SU-DHL-6 (cell line): Measurements from ENCODE around the gene SIRT7.

Experiments
- H2AFZ ChIP-seq: fragments of 200-600 bp; sonication (generic); 2 replicates; pipeline ENCODE4 v1.6.1; 2014; ENCODE audit warnings: low read depth, mild to moderate bottlenecking, moderate library complexity, mixed read lengths, antibody characterized with exemption, low read length; ENCODE audit not compliant: severe bottlenecking
- H3F3A ChIP-seq: fragments of 200-600 bp; shearing (Covaris generic); 2 replicates; pipeline ENCODE4 v1.6.0; 2016; ENCODE audit warnings: antibody characterized with exemption, mild to moderate bottlenecking; ENCODE audit not compliant: insufficient read depth
- H3K27ac ChIP-seq: fragments of 200-600 bp; sonication (generic); 2 replicates; pipeline ENCODE4 v1.5.1; 2016; ENCODE audit warnings: low read depth, mild to moderate bottlenecking, low read length, moderate library complexity, mixed read lengths
- H3K27me3 ChIP-seq: fragments of 200-600 bp; sonication (generic), shearing (Covaris generic); 2 replicates; pipeline ENCODE4 v1.6.0; 2014; ENCODE audit warnings: mild to moderate bottlenecking, low read length
- H3K36me3 ChIP-seq: fragments of 200-600 bp; sonication (generic); 2 replicates; pipeline ENCODE4 v1.6.1; 2014; ENCODE audit warnings: mild to moderate bottlenecking, low read length, mixed read lengths
- H3K4me2 ChIP-seq: fragments of 300-600, 200-600 bp; shearing (Covaris generic), sonication (generic); 2 replicates; pipeline ENCODE4 v1.6.0; 2014; ENCODE audit warnings: low read length, low read depth, mild to moderate bottlenecking; ENCODE audit not compliant: poor library complexity, severe bottlenecking
- H3K4me3 ChIP-seq: fragments of 200-600 bp; sonication (generic); 2 replicates; pipeline ENCODE4 v1.5.1; 2014; ENCODE audit warnings: antibody characterized with exemption, low read length, mild to moderate bottlenecking, mixed read lengths; ENCODE audit not compliant: insufficient read depth, poor library complexity, severe bottlenecking
- H3K79me2 ChIP-seq: fragments of 200-600 bp; sonication (generic); 2 replicates; pipeline ENCODE4 v1.6.1; 2014; ENCODE audit warnings: mild to moderate bottlenecking, low read length, moderate library complexity; ENCODE audit not compliant: insufficient read depth
- H3K9ac ChIP-seq: fragments of 200-600 bp; sonication (generic); 2 replicates; pipeline ENCODE4 v1.7.0; 2014; ENCODE audit warnings: mild to moderate bottlenecking, low read length
- H3K9me2 ChIP-seq: fragments of 200-600 bp; sonication (generic); replicated peaks from 2 replicates; pipeline ENCODE4 v1.6.1; 2014; ENCODE audit warnings: low read length; ENCODE audit not compliant: insufficient read depth
- H3K9me3 ChIP-seq: fragments of 200-600 bp; sonication (generic); 2 replicates; pipeline ENCODE4 v1.6.1; 2014; ENCODE audit warnings: low read length, mixed read lengths; ENCODE audit not compliant: insufficient read depth
- H4K20me1 ChIP-seq: fragments of 200-600 bp; sonication (generic); 2 replicates; pipeline ENCODE4 v1.6.1; 2014; ENCODE audit warnings: low read depth, mild to moderate bottlenecking, antibody characterized with exemption, low read length, moderate library complexity, mixed read lengths
- EZH2phosphoT487 ChIP-seq: fragments of 200-600 bp; sonication (generic), shearing (Covaris generic); conservative IDR thresholded peaks from 2 replicates; pipeline ENCODE4 v1.6.1; 2018; ENCODE audit warnings: mild to moderate bottlenecking, antibody characterized with exemption, low read length, moderate library complexity, mixed read lengths
- TF ChIP-seq, protein P1 (sequence below): fragments of 200-600 bp; sonication (generic); IDR thresholded peaks from one replicate; pipeline ENCODE4 v1.5.1; 2017; ENCODE audit warnings: antibody characterized with exemption, mild to moderate bottlenecking, low read length, moderate library complexity; ENCODE audit not compliant: insufficient read depth, poor library complexity, severe bottlenecking

Gene SIRT7

DNA sequence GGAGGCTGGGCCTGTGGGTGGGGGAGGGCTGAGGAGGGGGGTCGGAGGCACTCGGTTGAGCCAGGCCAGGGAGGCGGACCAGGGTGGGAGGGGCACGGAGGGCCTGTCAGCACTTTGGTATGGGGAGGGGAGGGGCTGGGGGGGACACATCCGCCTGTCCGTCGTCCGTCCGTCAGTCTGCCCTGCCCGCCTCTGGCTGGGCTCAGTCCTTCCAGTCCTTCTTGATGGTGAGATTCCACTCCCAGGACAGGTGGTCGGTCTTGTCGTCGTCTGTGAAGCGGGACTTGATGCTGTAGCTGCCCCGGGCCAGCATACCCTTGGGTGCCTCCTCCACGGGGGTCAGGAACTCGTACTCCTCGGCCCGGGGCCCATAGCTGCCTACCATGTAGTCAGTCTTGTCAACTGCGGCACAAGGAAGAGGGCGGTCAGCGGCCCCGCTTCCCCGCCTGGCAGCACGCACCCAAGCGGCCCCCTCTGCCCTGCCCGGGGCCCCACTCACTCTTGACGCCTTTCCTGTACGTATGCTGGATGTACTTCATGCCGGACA, 49.2 kb downstream of the SIRT7 start:
- no peak overlapping the region for H3K4me3 ChIP-seq
- H3K36me3 ChIP-seq: 0 out of 2 replicates have a peak, but pooled peaks cover 4% of the 10 kb centered on the region

DNA sequence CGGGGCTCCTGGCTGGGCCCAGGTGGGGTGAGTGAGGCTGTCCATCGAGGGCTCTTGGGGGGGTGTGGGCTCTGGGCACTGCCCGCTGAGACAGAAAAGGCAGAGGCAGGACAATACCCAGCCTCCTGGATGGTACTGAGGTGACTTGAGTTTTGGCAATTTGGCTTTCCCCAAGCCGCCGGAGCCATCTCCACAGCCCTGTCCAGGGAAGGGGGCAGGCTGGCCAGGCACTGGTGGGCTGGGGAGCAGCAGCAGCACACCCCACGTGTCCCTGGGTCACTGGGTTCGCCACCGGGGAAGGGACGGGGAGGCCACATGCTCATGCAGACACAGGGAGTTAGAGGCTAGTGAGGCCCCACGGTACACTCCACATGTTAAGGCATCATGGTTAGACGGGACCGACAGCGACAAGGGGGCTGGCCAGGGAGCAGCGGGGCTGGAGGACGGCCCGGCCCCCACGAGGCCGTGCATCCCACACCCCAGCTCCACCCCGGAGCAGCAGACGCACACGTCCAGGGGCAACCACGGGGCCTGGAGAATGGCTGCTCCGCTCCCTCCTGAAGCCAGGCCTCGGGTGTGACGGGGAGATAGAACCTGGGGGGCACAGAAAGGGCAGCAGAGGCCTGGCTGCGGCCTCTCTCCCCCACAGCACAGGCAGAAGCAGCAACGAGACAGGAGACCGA, 49.8 kb downstream of the SIRT7 start:
- H4K20me1 ChIP-seq: no peaks in the 10 kb centered on the region; the same call in 1 of the 2 replicates
- no peak overlapping the region for H3K4me2 ChIP-seq
- TF ChIP-seq EZH2phosphoT487: no peak
- TF ChIP-seq, protein P1, sequence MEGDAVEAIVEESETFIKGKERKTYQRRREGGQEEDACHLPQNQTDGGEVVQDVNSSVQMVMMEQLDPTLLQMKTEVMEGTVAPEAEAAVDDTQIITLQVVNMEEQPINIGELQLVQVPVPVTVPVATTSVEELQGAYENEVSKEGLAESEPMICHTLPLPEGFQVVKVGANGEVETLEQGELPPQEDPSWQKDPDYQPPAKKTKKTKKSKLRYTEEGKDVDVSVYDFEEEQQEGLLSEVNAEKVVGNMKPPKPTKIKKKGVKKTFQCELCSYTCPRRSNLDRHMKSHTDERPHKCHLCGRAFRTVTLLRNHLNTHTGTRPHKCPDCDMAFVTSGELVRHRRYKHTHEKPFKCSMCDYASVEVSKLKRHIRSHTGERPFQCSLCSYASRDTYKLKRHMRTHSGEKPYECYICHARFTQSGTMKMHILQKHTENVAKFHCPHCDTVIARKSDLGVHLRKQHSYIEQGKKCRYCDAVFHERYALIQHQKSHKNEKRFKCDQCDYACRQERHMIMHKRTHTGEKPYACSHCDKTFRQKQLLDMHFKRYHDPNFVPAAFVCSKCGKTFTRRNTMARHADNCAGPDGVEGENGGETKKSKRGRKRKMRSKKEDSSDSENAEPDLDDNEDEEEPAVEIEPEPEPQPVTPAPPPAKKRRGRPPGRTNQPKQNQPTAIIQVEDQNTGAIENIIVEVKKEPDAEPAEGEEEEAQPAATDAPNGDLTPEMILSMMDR: no peak
- H3K9ac ChIP-seq: no peak overlapping the region
- 0 out of 2 replicates have a peak, but pooled peaks cover 4% of the 10 kb centered on the region for H3K36me3 ChIP-seq
- no peaks in the 10 kb centered on the region for H3K9me3 ChIP-seq
- H3K79me2 ChIP-seq: peaks cover 27% of the 10 kb centered on the region
- H3F3A ChIP-seq: peaks cover 47% of the 10 kb centered on the region
- H3K27me3 ChIP-seq: no peaks in the 10 kb centered on the region
- no peak overlapping the region for H3K4me3 ChIP-seq
- no peak overlapping the region for H2AFZ ChIP-seq
- H3K9me2 ChIP-seq: no peaks in the 10 kb centered on the region
- H3K27ac ChIP-seq: peak overlapping the region; percentile 59

More for the DNA sequence above, 49.2 kb downstream of the SIRT7 start:
- Histone ChIP-seq H4K20me1 (no peaks in the 10 kb centered on the region; the same call in 1 of the 2 replicates), H3K79me2 (peaks cover 21% of the 10 kb centered on the region), H3K4me2 (peak overlapping the region; percentile 89), H3K27me3 (no peaks in the 10 kb centered on the region), H3K9me3 (no peaks in the 10 kb centered on the region), H3K9ac (peak overlapping the region; percentile 93; the same call in 1 of the 2 replicates), H3F3A (peaks cover 51% of the 10 kb centered on the region), H3K9me2 (no peaks in the 10 kb centered on the region), H2AFZ (no peak overlapping the region), H3K27ac (peak overlapping the region; percentile 87; the same call in 1 of the 2 replicates)
- TF ChIP-seq EZH2phosphoT487: no peak
- TF ChIP-seq, protein P1: no peak

DNA sequence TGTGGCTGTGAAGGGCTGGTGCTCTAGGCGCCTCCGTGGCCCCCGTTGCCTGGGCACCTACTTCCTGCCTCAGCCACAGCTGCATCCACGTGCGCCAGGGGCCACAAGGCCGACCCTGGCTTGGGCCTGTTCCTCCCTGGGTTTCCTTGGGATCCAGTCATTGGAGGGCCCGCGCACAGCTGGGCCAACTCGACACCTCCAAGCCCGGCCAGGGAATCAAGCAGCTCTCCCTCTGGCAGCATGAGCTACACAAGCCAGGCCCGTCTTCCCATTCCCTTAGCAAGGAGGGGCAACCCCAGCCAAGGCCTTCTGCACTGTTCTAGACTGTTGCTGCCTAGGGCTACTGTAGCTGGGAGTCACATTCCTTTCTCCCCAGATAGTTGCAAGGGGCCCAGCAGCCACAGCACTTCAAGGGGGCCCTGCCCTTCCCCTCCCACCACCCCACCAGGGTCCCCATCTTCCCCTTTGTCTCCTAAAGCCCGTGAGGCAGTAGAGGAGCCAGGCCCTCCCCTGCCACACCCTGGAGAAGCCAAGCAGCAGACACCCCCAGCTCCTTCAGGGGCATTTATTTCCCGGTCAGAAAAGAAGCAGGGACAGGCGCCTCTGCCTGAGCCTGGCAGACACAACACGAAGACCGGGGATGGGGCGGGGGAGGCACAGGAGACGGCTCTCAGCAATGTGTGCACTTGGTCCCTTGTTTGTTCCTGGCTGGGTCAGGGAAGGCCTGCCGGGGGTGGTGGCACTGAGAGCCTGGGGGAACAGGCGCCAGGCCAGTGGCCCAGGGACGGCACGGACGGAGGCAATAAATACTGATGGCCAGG, 50.6 kb downstream of the SIRT7 start:
- Histone ChIP-seq H3K4me2 (no peak overlapping the region), H3K9ac (peak overlapping the region; percentile 18; the same call in 1 of the 2 replicates), H2AFZ (no peak overlapping the region), H3K36me3 (0 out of 2 replicates have a peak, but pooled peaks cover 4% of the 10 kb centered on the region), H3K9me3 (no peaks in the 10 kb centered on the region), H3K27me3 (no peaks in the 10 kb centered on the region), H3K9me2 (no peaks in the 10 kb centered on the region), H3K27ac (peak overlapping the region; percentile 59), H3K4me3 (no peak overlapping the region), H3K79me2 (peaks cover 34% of the 10 kb centered on the region), H4K20me1 (no peaks in the 10 kb centered on the region; the same call in 1 of the 2 replicates), H3F3A (peaks cover 44% of the 10 kb centered on the region)
- TF ChIP-seq, protein P1: no peak
- no peak for TF ChIP-seq EZH2phosphoT487
